H9 (cell line): ENCODE results near the gene INPP5J. TPM values are rescaled to one million over a fixed set of nuclear protein-coding genes. Genes with fewer than 3 reads are reported as not detected.
A peak's percentile ranks its signal among the peaks of the same experiment; 100 is the strongest.

Source experiments
- DNase-seq: peaks from one replicate; pipeline ENCODE4 v3.0.0-alpha.2; 2017
- H2AFZ ChIP-seq: one replicate; pipeline ENCODE4 v1.6.1; 2013; ENCODE audit warnings: mild to moderate bottlenecking, low read length, control low read depth, moderate library complexity
- H2AK5ac ChIP-seq: 2 replicates; pipeline ENCODE4 v1.6.1; 2013; ENCODE audit warnings: low read length, control low read depth, mixed read lengths; ENCODE audit not compliant: insufficient read length
- H2BK120ac ChIP-seq: one replicate; pipeline ENCODE4 v1.6.1; 2013; ENCODE audit warnings: low read depth, mild to moderate bottlenecking, low read length, control low read depth, inconsistent platforms; ENCODE audit not compliant: poor library complexity, severe bottlenecking
- H2BK12ac ChIP-seq: 2 replicates; pipeline ENCODE4 v1.6.1; 2013; ENCODE audit warnings: low read length, control low read depth, mixed read lengths, low read depth; ENCODE audit not compliant: insufficient read length
- H2BK15ac ChIP-seq: 2 replicates; pipeline ENCODE4 v1.6.1; 2013; ENCODE audit warnings: low read depth, low read length, control low read depth
- H2BK20ac ChIP-seq: one replicate; pipeline ENCODE4 v1.6.1; 2013; ENCODE audit warnings: low read depth, mild to moderate bottlenecking, low read length, control low read depth, inconsistent platforms; ENCODE audit not compliant: poor library complexity, severe bottlenecking
- H2BK5ac ChIP-seq: 2 replicates; pipeline ENCODE4 v1.6.1; 2013; ENCODE audit warnings: low read length, control low read depth, mixed read lengths; ENCODE audit not compliant: insufficient read length
- H3K14ac ChIP-seq: 2 replicates; pipeline ENCODE4 v1.6.1; 2013; ENCODE audit warnings: low read length, control low read depth; ENCODE audit not compliant: insufficient read depth
- H3K18ac ChIP-seq: 2 replicates; pipeline ENCODE4 v1.6.1; 2013; ENCODE audit warnings: low read depth, mild to moderate bottlenecking, mixed read lengths, low read length, control low read depth; ENCODE audit not compliant: insufficient read length
- H3K23ac ChIP-seq: 2 replicates; pipeline ENCODE4 v1.6.1; 2013; ENCODE audit warnings: low read length, control low read depth, mixed read lengths, low read depth; ENCODE audit not compliant: insufficient read length
- H3K23me2 ChIP-seq: 2 replicates; pipeline ENCODE4 v1.6.1; 2013; ENCODE audit warnings: low read depth, mild to moderate bottlenecking, mixed read lengths, low read length, control low read depth; ENCODE audit not compliant: insufficient read length, poor library complexity, severe bottlenecking
- H3K27ac ChIP-seq: 2 replicates; pipeline ENCODE4 v1.5.1; 2013; ENCODE audit warnings: low read length, control low read depth, mixed read lengths, low read depth; ENCODE audit not compliant: insufficient read length
- H3K27me3 ChIP-seq: 2 replicates; pipeline ENCODE4 v1.6.1; 2013; ENCODE audit warnings: low read length, control low read depth, inconsistent platforms; ENCODE audit not compliant: insufficient read depth
- H3K4ac ChIP-seq: 2 replicates; pipeline ENCODE4 v1.6.1; 2013; ENCODE audit warnings: low read depth, mild to moderate bottlenecking, control low read depth, inconsistent platforms, low read length, moderate library complexity
- H3K4me1 ChIP-seq: 2 replicates; pipeline ENCODE4 v1.6.1; 2013; ENCODE audit warnings: low read length, control low read depth, inconsistent platforms; ENCODE audit not compliant: insufficient read depth
- H3K4me2 ChIP-seq: 2 replicates; pipeline ENCODE4 v1.6.1; 2013; ENCODE audit warnings: low read length, control low read depth, mixed read lengths; ENCODE audit not compliant: insufficient read length, insufficient read depth
- H3K56ac ChIP-seq: 2 replicates; pipeline ENCODE4 v1.6.1; 2013; ENCODE audit warnings: low read depth, mild to moderate bottlenecking, mixed read lengths, low read length, control low read depth; ENCODE audit not compliant: insufficient read length
- H3K79me1 ChIP-seq: 2 replicates; pipeline ENCODE4 v1.6.1; 2013; ENCODE audit warnings: low read depth, mild to moderate bottlenecking, moderate library complexity, low read length, control low read depth, inconsistent platforms; ENCODE audit not compliant: insufficient read depth, poor library complexity, severe bottlenecking
- H3K79me2 ChIP-seq: 2 replicates; pipeline ENCODE4 v1.6.1; 2013; ENCODE audit warnings: low read length, control low read depth, inconsistent platforms; ENCODE audit not compliant: insufficient read depth
- H3K9ac ChIP-seq: 2 replicates; pipeline ENCODE4 v1.6.1; 2013; ENCODE audit warnings: low read length, control low read depth, mixed read lengths; ENCODE audit not compliant: insufficient read length; ENCODE audit errors: extremely low read depth
- H3K9me3 ChIP-seq: one replicate; pipeline ENCODE4 v1.6.1; 2013; ENCODE audit warnings: low read depth, low read length, inconsistent platforms; ENCODE audit not compliant: control insufficient read depth
- H3T11ph ChIP-seq: one replicate; pipeline ENCODE4 v1.6.1; 2013; ENCODE audit warnings: mild to moderate bottlenecking, low read length, control low read depth, inconsistent platforms
- H4K20me1 ChIP-seq: one replicate; pipeline ENCODE4 v1.6.1; 2013; ENCODE audit not compliant: control insufficient read depth, insufficient read length, insufficient read depth
- H4K5ac ChIP-seq: 2 replicates; pipeline ENCODE4 v1.6.1; 2013; ENCODE audit warnings: low read depth, mild to moderate bottlenecking, mixed read lengths, low read length, control low read depth; ENCODE audit not compliant: insufficient read length
- H4K8ac ChIP-seq: replicated peaks from 2 replicates; pipeline ENCODE4 v1.6.1; 2013; ENCODE audit warnings: low read length, control low read depth, mixed read lengths, low read depth; ENCODE audit not compliant: insufficient read length
- H4K91ac ChIP-seq: 2 replicates; pipeline ENCODE4 v1.6.1; 2013; ENCODE audit warnings: low read depth, mild to moderate bottlenecking, moderate library complexity, mixed read lengths, low read length, control low read depth; ENCODE audit not compliant: insufficient read length
- H3K27ac Mint-ChIP-seq, 3 experiments: 2 replicates in 2 of 3; 3 replicates in 1 of 3; pipeline ENCODE4 v1.8.0; 2020 to 2021; ENCODE audit warnings: mixed read lengths in 3 of 3, mild to moderate bottlenecking in 1 of 3, moderate library complexity in 1 of 3
- H3K27me3 Mint-ChIP-seq: 2 replicates; pipeline ENCODE4 v1.8.0; 2021; ENCODE audit warnings: low read depth, mild to moderate bottlenecking, moderate library complexity, mixed read lengths
- H3K36me3 Mint-ChIP-seq, 3 experiments: 2 replicates in 2 of 3; 3 replicates in 1 of 3; pipeline ENCODE4 v1.8.0; 2020 to 2021; ENCODE audit warnings: low read depth in 3 of 3, mixed read lengths in 3 of 3; ENCODE audit not compliant: insufficient read depth in 1 of 3
- H3K4me1 Mint-ChIP-seq, 2 experiments: 2 replicates each; pipeline ENCODE4 v1.8.0; 2020; ENCODE audit warnings: mixed read lengths in 2 of 2
- H3K4me3 Mint-ChIP-seq, 2 experiments: 2 replicates in 1 of 2; 3 replicates in 1 of 2; pipeline ENCODE4 v1.8.0; 2020 to 2021; ENCODE audit warnings: mild to moderate bottlenecking in 2 of 2, mixed read lengths in 2 of 2, moderate library complexity in 1 of 2
- H3K9me3 Mint-ChIP-seq, 2 experiments: 2 replicates in 1 of 2; 3 replicates in 1 of 2; pipeline ENCODE4 v1.8.0; 2020; ENCODE audit warnings: mild to moderate bottlenecking in 2 of 2, mixed read lengths in 2 of 2, moderate library complexity in 1 of 2
- WGBS: extraction: QIAGEN DNeasy Blood & Tissue Kit; methylation state at CpG from one replicate; pipeline ENCODE4 v1.1.7; 2013; ENCODE audit warnings: missing lambda C conversion rate, low lambda C conversion rate, mixed read lengths; ENCODE audit not compliant: insufficient read length; ENCODE audit errors: extremely low coverage; 5-methylcytosine and 5-hydroxymethylcytosine counted together
- total RNA-seq: library from RNA; stranded (reverse); gene quantifications from 2 replicates; pipeline ENCODE4 v1.2.1, GENCODE V29; 2021
- TF ChIP-seq, protein P1 (sequence below): fragments of 200-600 bp; sonication (generic); conservative IDR thresholded peaks from 3 replicates; pipeline ENCODE4 v1.8.0; 2021; ENCODE audit warnings: antibody characterized with exemption, mild to moderate bottlenecking

INPP5J gene
- total RNA-seq, 1 experiment from 2014 or later: 4.9 TPM

GRCh38 chr22:31140746-31141145 lies 18.0 kb downstream of the INPP5J start:
- Mint-ChIP-seq H3K27me3 (peaks cover 12% of the 10 kb centered on the region), H3K36me3 (peaks cover 10 to 19% (median 12%) of the 10 kb centered on the region in 3 experiments; a peak in 6 of 7 replicates), H3K9me3 (peaks cover 8 to 11% of the 10 kb centered on the region in 2 experiments), H3K27ac (peak overlapping the region in 2 of 3 experiments; percentile 53 to 91; a peak in 3 of 7 replicates), H3K4me3 (no peak overlapping the region; a peak in 1 of 5 replicates), H3K4me1 (peaks cover 15 to 20% of the 10 kb centered on the region in 2 experiments)
- TF ChIP-seq, protein P1, sequence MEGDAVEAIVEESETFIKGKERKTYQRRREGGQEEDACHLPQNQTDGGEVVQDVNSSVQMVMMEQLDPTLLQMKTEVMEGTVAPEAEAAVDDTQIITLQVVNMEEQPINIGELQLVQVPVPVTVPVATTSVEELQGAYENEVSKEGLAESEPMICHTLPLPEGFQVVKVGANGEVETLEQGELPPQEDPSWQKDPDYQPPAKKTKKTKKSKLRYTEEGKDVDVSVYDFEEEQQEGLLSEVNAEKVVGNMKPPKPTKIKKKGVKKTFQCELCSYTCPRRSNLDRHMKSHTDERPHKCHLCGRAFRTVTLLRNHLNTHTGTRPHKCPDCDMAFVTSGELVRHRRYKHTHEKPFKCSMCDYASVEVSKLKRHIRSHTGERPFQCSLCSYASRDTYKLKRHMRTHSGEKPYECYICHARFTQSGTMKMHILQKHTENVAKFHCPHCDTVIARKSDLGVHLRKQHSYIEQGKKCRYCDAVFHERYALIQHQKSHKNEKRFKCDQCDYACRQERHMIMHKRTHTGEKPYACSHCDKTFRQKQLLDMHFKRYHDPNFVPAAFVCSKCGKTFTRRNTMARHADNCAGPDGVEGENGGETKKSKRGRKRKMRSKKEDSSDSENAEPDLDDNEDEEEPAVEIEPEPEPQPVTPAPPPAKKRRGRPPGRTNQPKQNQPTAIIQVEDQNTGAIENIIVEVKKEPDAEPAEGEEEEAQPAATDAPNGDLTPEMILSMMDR: no peak
- Histone ChIP-seq H2AFZ (no peak overlapping the region), H4K5ac (no peak overlapping the region), H4K20me1 (no peaks in the 10 kb centered on the region), H3K56ac (no peak overlapping the region), H2BK12ac (peak overlapping the region; percentile 47), H3K23me2 (peaks cover 11% of the 10 kb centered on the region), H3K9me3 (no peaks in the 10 kb centered on the region), H3K79me1 (peaks cover 9% of the 10 kb centered on the region), H3K27me3 (no peaks in the 10 kb centered on the region), H3K4me1 (peaks cover 7% of the 10 kb centered on the region; the same call in 1 of the 2 replicates), H3K4ac (peak overlapping the region; percentile 3; the same call in 1 of the 2 replicates), H3K9ac (no peak overlapping the region), H2AK5ac (peak overlapping the region; percentile 34), H3K27ac (no peak overlapping the region), H2BK120ac (no peak overlapping the region), H3T11ph (no peak overlapping the region), H4K8ac (no peak overlapping the region), H3K79me2 (peaks cover 10% of the 10 kb centered on the region; the same call in 1 of the 2 replicates), H3K18ac (peak overlapping the region; percentile 51), H2BK20ac (no peak overlapping the region), H3K4me2 (no peak overlapping the region), H4K91ac (peak overlapping the region; percentile 37), H2BK15ac (no peak overlapping the region), H3K23ac (no peak overlapping the region), H3K14ac (no peak overlapping the region; the same call in 1 of the 2 replicates), H2BK5ac (no peak overlapping the region)
- no peak for DNase-seq
- no CpG with 5 or more reads among the region's 5 CpGs for WGBS
